GM10248 (cell line): ENCODE data around the gene KRT86.

Experiments
- CTCF ChIA-PET: fragments of 300-600 bp; sonication (Branson Sonifier 250); formaldehyde crosslinking; extraction: SDS; loops from one replicate; lab custom pipeline; 2021; ENCODE audit warnings: antibody characterized with exemption; lab: Yijun Ruan, JAX
- POLR2A ChIA-PET: fragments of 350-650 bp; sonication (Branson Sonifier 250); formaldehyde crosslinking; extraction: SDS; loops from one replicate; lab custom pipeline; 2020; ENCODE audit warnings: antibody characterized with exemption; lab: Yijun Ruan, JAX
- DNase-seq: peaks from one replicate; pipeline ENCODE4 v3.0.0; 2012; ENCODE audit errors: extremely low spot score
- CTCF ChIP-seq: IDR thresholded peaks from 2 replicates; pipeline ENCODE4 v1.5.1; 2012; ENCODE audit warnings: mild to moderate bottlenecking, low read depth; ENCODE audit errors: extremely low read depth, missing control alignments, control extremely low read depth

Gene KRT86

GRCh38 chr12:52333321-52333720 lies 58.9 kb downstream of the KRT86 start:
- no peak for DNase-seq
- ChIA-PET POLR2A (no interaction called here), CTCF (no interaction called here)

GRCh38 chr12:52334185-52334584 lies 59.7 kb downstream of the KRT86 start:
- POLR2A ChIA-PET, result no interaction called here
- no peak for TF ChIP-seq CTCF
- no peak for DNase-seq
- CTCF ChIA-PET, result no interaction called here

More at GRCh38 chr12:52333321-52333720, 58.9 kb downstream of the KRT86 start:
- no peak for TF ChIP-seq CTCF

- TF ChIP-seq CTCF, result no peak
- DNase-seq, result no peak
- POLR2A ChIA-PET, result no interaction called here
- CTCF ChIA-PET, result interaction anchor here (2.0 kb wide), 1 partner anchor 8 kb away, joined by 10 read pairs; no protein-coding TSS in a partner anchor
Observed at GRCh38 chr12:52335598-52336262, 61.3 kb downstream of the KRT86 start.

GRCh38 chr12:52336641-52337040 lies 62.2 kb downstream of the KRT86 start:
- no peak for DNase-seq
- CTCF ChIA-PET, result interaction anchor here (2.0 kb wide), 1 partner anchor 8 kb away, joined by 10 read pairs; no protein-coding TSS in a partner anchor
- no peak for TF ChIP-seq CTCF
- POLR2A ChIA-PET, result no interaction called here

- ChIA-PET CTCF (interaction anchor here (2.0 kb wide), 1 partner anchor 9 kb away, joined by 10 read pairs; no protein-coding TSS in a partner anchor), POLR2A (no interaction called here)
- no peak for DNase-seq
- TF ChIP-seq CTCF, result no peak
Observed at GRCh38 chr12:52337054-52337453, 62.6 kb downstream of the KRT86 start.

- DNase-seq, result no peak
- ChIA-PET CTCF (interaction anchor here (1.9 to 2.5 kb wide), 2 partner anchors 10 to 59 kb away, joined by 7 to 18 read pairs; no protein-coding TSS in a partner anchor), POLR2A (no interaction called here)
- no peak for TF ChIP-seq CTCF
Observed at GRCh38 chr12:52338241-52338960, 64.0 kb downstream of the KRT86 start.
